AG10803 (cell line): ENCODE results near the gene AMOT.
"Not testable (repeated sequence)": the region's sequence is repeated elsewhere in the genome, so short reads cannot be mapped to it uniquely, and the experiment has no call there.

Experiments used
- DNase-seq: peaks from one replicate; pipeline ENCODE4 v3.0.0; 2010; ENCODE audit warnings: low read depth
- H3K4me3 ChIP-seq: 2 replicates; pipeline ENCODE4 v1.5.1; 2011; ENCODE audit warnings: mild to moderate bottlenecking, low read length, control low read depth
- TF ChIP-seq, protein P1 (sequence below): conservative IDR thresholded peaks from 2 replicates; pipeline ENCODE4 v1.5.1; 2011; ENCODE audit warnings: mild to moderate bottlenecking, low read length, control low read depth, inconsistent platforms

The AMOT gene

DNA sequence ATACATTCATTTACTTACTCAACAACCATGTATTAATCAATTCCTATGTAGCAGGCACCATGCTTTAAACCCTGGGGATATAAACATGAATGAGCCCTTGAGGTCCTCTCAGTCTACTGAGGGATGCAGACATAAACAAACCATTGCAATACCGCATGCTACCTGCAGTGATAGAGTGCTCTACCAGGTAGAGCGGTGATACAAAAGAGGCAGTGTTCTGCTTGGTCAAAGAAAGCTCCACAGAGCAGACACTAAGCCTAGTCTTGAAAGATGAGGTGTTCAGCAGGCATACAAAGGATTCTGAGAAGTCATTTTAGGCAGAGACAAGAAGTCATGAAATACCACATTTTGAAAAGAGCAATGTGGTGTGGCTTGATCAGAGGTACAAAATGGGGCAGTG, 26.9 kb upstream of the AMOT start:
- TF ChIP-seq, protein P1, sequence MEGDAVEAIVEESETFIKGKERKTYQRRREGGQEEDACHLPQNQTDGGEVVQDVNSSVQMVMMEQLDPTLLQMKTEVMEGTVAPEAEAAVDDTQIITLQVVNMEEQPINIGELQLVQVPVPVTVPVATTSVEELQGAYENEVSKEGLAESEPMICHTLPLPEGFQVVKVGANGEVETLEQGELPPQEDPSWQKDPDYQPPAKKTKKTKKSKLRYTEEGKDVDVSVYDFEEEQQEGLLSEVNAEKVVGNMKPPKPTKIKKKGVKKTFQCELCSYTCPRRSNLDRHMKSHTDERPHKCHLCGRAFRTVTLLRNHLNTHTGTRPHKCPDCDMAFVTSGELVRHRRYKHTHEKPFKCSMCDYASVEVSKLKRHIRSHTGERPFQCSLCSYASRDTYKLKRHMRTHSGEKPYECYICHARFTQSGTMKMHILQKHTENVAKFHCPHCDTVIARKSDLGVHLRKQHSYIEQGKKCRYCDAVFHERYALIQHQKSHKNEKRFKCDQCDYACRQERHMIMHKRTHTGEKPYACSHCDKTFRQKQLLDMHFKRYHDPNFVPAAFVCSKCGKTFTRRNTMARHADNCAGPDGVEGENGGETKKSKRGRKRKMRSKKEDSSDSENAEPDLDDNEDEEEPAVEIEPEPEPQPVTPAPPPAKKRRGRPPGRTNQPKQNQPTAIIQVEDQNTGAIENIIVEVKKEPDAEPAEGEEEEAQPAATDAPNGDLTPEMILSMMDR, result no peak
- no peak for DNase-seq
- no peak overlapping the region for H3K4me3 ChIP-seq

DNA sequence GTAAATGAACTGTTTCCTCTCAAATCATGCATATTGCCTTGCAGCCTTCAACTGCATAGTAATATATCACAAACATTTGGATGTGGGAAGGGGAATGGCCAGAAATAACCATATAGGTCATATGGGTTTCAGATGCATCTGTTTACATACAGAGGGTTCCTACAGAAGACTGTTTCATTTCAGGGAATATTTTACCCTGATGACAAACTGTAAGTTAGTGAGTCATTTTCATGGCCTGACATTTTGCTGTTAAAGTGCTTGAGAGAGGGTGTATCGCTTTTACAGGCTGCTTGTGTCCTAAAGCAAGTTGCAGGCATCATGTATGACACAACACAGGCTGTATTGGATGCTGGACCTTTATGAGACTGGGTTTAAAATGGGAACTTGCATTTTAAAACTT, 25.5 kb upstream of the AMOT start:
- no peak for DNase-seq
- H3K4me3 ChIP-seq, result no peak overlapping the region
- TF ChIP-seq, protein P1, result no peak

DNA sequence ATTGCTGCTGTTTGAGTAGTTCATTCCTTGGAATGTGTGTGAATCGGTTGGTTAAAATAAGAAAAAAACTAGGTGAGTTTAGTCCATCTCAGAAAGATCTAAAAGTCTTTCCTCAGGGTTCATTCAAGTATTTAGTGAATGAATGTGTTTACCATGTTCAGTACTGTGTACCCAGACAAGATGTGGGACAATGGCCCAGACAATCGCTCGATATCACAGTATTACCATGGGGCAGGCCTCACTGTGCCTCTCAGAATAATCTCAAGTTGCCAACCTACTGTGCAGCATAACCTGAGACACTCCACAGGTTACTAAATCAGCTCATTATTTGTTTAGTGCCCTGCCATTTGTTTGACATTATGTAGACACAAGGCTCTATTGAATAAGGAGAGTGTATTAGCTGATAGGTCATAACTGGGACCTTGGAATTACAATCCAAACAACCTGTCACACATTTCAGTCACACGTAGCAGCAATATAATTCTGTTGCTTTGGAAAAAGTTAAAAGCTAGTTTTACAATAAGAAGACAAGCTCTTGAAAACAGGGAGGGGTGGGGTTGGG, 24.9 kb upstream of the AMOT start:
- H3K4me3 ChIP-seq, result no peak overlapping the region
- TF ChIP-seq, protein P1, result no peak
- DNase-seq, result no peak

GRCh38 chrX:112863850-112864249, 23.2 kb upstream of the AMOT start:
- DNase-seq, result peak; percentile 5
- TF ChIP-seq, protein P1, result no peak
- no peak overlapping the region for H3K4me3 ChIP-seq

DNA sequence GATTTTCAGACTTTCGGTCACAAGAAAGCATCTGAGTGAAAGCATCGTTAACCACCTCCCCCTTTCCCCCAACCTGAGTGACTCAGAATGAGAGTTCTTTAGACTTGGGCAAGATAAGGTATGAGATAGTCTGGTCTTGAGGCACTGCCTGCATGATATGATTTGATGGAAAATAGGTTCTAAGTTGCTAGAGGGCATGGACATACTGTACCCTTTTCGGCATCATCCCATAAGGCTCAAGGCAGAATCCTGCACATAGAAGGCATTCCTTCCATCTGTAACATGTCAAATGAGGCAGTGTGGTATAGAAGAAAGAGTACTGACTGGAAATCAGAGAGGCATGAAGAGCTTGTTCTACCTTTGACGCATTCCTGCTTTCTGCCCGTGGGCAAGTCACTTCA, 16.8 kb upstream of the AMOT start:
- DNase-seq, result no peak
- H3K4me3 ChIP-seq, result no peak overlapping the region
- TF ChIP-seq, protein P1, result no peak

DNA sequence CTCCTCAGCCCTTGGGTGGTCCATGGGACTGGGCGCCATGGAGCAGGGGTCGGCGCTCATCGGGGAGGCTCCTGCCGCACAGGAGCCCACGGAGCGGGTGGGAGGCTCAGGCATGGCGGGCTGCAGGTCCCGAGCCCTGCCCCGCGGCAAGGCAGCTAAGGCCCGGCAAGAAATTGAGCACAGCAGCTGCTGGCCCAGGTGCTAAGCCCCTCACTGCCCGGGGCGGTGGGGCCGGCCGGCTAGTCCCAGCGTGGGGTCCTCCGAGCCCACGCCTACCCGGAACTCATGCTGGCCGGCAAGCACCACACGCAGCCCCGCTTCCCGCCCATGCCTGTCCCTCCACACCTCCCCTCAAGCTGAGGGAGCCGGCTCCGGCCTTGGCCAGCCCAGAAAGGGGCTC, 14.3 kb upstream of the AMOT start:
- not testable (repeated sequence) for DNase-seq, H3K4me3 ChIP-seq

GRCh38 chrX:112852851-112853250, 12.2 kb upstream of the AMOT start:
- TF ChIP-seq, protein P1, result no peak
- no peak for DNase-seq
- H3K4me3 ChIP-seq, result no peak overlapping the region

GRCh38 chrX:112851806-112852205, 11.2 kb upstream of the AMOT start:
- TF ChIP-seq, protein P1, result no peak
- no peak overlapping the region for H3K4me3 ChIP-seq
- DNase-seq, result peak; percentile 58
